NCI-H187 (cell line): ENCODE results near the gene ADGRL1.
A peak's percentile ranks its signal among the peaks of the same experiment; 100 is the strongest.

Experiments
- DNase-seq, 2 experiments: peaks; one replicate each; lab custom pipeline; 2025; lab: John Stamatoyannopoulos, UW

Gene ADGRL1

DNA sequence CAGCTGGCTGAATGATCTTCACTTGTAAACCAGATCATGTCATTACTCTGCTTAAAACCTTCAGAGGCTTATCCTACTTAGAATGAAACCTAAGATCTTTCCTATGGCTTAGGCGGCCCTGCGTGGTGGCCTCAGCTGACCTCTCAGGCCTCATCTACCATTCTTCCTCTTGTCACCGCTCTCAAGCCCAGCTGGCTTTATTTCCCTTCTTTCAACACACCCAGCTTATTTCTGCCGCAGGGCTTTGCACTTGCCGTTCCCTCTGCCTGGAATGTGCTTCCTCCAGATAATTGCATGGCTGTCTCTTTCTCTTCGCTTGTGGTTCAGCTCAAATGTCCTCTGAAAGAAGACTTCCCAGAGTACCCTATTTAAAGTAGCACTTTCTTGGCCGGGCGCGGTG lies 66.0 kb downstream of the ADGRL1 start:
- DNase-seq = no peak

- DNase-seq = no peak
These were observed 67.2 kb downstream of the ADGRL1 start for GRCh38 chr19:14138576-14139265.

- peak; percentile 89 to 96 for DNase-seq
These were observed 69.3 kb downstream of the ADGRL1 start, which contains the start of gene ASF1B for GRCh38 chr19:14136509-14137281. Gene ASF1B, minus strand, starts transcription at chr19:14136589. Its CDS starts 133 bp downstream, at chr19:14136456.

DNA sequence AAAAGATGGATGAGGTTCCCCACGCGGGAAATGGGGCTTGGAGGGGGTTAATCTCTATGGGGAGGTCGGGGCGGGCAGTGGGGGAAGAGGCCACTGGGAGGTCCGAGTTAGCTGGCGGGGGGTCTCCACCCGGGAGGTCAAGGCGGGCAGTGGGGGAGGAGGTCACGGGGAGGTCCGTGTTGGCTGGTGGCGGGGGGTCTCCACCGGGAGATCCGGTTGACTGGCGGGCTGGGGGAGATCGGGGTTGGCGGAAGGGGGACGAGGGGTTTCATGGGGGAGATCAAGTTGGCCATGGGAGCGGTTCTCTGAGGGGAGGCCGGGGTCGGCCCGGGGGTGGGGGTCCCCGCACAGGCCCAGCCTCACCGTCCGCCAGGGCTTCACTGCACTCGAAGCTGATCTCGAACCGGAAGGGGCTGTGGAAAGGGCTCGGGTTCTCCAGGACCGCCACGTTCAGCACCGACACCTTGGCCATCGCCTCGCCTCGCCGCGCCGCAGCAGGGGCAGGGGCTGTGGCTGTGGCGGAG lies 69.9 kb downstream of the ADGRL1 start:
- DNase-seq = no peak

DNA sequence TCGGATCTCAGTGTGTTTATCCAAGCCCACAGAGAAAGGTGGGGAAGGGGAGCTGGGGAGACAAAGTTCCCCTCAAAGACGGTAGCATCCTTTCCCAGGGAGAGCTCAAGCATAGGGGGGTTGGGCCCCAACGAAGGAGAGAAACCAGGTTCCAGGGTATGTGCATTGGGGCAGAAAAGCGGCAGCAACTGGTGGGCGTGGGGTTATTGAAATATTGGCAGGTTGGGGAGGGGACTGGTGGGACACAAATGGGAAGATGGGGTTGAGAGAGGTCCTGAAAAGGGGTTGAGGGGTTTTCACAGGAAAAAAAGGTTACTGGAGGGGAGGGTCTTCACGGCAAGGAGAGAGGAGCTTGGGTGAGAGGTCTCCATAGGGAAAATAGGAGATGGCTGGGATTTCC lies 70.6 kb downstream of the ADGRL1 start:
- no peak for DNase-seq

DNA sequence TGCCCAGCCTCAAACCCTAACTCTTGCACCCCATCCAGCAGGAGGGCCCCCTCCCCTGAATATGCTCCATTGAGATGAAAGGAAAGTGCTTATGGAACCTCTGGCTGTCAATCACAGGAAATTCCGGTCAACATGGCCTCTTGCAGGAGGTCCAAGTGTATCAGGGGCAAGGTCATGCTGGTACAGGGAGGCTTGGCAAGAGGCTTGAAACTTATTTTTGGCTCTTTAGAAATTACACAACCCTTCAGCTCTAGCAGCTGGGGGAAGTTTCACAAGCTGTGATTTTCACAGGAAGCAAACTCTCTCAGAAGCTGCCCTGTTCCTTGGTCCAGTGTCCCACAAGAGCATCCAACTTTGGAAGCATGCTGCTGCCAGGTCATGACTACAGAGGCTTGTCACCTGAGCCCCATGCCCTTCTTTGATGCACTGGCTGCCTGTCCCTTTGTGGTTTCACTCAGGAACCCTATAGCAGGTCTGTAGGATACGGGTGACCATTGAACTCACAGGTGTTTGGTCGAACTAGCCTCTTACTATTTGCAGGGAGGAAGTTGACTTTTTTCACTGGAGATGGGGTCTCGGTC lies 78.0 kb downstream of the ADGRL1 start:
- no peak for DNase-seq

DNA sequence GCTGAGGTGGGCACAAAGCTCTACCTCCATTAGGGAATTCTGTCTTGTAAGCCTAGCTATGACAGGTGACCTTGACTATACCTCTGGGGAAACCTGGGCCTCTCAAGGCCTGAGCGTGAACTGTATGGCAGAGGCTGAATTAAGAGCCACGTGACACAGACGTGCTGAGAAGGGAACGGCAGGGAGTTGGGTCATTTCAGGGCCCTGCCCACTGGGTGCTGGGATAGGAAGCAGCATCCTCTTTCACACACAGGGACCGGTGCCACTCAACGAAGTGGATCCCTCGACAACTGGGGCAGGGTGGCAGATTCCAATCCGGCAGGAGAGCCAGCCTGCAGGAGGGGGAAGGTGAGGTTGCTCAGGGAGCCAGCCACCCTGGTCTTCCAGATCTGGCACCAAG lies 78.8 kb downstream of the ADGRL1 start:
- no peak for DNase-seq

DNA sequence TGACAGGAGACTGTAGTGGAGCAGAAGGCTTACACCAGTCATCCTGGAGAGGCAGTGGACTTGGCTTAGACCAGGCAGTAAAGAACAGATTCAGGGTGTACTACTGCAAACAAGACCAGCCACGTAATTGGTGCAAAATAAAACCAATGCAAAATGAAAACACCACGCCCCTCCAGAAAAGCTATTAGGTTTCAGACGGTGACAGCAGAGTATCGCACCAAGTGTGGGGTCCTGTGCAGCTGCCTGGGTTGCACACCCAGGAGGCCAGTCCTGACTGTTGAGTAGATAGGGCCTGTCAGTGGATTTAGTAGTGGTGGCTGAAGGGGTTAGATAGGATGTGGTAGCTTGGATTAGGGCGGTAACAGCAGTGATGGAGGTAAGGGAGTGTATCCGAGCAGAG lies 83.0 kb downstream of the ADGRL1 start:
- no peak for DNase-seq

DNA sequence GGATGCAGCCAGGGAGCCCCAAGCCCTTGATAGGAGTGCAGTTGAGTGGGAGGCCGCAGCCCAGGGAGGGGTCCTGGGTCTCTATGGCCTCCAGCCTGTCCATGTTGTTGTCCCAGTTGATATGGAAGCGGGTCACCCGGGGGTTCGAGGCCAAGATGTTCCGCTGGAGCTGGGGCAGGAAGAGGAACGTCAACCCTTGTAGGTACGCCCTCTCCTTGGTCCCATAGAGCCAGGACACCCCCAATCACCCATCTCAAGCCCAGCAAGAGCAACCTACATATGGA lies 85.5 kb downstream of the ADGRL1 start:
- DNase-seq = no peak

GRCh38 chr19:14119644-14120496 lies 86.1 kb downstream of the ADGRL1 start:
- DNase-seq = no peak

- DNase-seq = no peak
These were observed 86.8 kb downstream of the ADGRL1 start for GRCh38 chr19:14119146-14119545.

GRCh38 chr19:14118165-14119051 lies 87.6 kb downstream of the ADGRL1 start:
- DNase-seq = peak in 1 of 2 experiments; percentile 3

- DNase-seq = peak; percentile 75 to 91
These were observed 88.3 kb downstream of the ADGRL1 start, which contains the start of gene PRKACA for GRCh38 chr19:14117668-14118164. Gene PRKACA, minus strand, starts transcription at chr19:14117762. Its CDS starts 215 bp downstream, at chr19:14117547.

DNA sequence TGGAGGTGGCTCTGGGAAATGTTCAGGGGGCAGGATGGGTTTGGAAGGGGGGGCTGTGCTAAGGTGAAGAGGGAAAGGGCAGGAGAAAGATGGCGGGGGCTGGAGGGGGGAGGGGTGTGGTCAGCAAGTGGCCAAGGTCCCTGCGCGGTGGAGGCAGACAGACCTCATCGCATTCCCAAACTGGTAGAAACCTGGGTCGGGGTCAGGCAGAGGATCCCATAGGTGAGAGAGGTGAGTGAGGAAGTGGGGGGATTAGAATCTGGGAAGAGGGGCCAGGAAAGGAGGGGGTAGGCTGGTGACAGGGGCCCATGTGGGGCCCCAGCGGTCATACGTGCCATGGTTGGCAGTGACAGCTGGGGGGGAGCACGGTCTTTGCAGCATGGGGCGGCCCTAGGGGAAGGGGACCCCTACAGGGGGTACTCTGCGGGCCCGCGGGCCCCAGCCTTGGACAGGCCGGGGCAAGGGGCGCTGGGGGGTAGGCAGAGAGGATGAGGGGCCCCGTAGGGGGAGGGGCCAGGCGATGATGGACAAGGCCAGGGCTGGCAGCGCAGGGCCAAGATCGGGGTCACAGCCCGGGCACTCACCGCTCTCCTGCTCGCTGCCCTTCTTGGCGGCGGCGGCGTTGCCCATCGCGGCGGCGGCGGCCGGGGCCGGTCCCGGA lies 88.9 kb downstream of the ADGRL1 start:
- DNase-seq = no peak

DNA sequence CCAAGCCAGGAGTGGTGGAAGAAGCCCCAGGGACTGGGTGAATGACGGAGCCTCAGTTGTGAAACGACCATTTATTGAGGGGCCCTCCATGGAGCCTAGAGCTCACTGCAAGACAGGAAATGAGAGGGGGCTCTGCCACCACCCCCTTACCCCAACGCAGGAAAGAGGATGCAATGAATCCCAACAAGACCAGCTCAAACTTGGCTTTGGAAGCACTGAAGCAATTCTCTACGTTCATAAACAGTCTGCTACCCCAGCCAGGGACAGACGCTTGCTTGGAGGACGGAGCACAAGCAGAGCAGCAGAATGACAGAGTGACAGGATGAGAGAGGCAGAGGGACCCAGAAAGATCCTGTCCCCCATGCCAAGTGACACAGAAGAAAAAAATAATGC lies 89.4 kb downstream of the ADGRL1 start:
- no peak for DNase-seq

GRCh38 chr19:14115756-14116155 lies 90.2 kb downstream of the ADGRL1 start:
- DNase-seq = no peak

- DNase-seq = no peak
These were observed 91.1 kb downstream of the ADGRL1 start for GRCh38 chr19:14114854-14115253.

DNA sequence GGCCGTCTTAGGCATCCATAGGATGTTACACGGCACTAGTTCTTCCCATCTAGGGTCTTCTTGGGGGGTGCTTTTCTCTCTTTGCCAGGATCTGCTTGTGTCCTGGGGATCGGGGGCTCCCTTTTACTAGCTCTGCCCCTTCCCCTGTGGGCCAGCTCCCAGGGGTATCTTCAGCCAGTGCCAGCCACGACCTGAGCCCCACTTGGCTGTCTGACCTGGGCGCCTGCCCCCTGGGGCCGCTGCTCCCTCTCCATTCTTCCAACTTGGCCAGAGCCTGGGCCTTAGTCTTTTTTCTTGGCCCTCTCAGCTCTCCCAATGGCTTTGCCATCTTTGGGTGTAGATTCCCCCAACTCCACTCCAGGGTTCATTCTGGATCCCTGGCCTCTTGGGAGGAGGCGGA lies 91.5 kb downstream of the ADGRL1 start:
- DNase-seq = no peak

DNA sequence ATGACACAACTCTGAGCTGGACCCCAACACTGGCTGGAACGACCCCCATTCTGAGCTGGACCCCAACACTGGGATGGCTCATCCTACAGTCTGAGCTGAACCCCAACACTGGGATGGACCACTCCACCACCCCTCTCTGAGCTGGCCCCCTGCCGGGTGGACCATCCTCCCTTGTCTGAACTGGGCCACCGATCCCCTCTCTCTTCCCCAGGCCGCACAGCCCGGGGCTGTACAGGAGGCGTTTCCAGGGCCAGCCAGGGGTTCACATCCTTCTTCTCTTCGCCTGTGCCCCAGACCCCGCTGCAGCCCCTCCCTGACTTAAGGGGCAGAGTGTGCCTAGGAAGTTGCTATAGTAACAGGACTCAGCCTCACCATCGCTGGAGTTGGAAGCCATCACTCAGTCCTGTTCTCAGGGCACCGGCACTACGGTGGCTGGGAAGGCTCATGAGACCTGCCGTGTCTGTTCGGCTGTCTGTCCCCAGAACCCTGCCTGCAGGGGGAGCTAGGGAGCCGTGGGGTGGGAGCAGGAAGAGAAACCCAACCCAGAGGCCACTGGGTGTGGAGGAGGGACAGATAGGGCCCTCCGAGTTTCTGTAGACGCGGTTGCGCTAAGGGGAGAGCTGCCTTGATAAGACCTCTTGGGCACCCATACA lies 92.1 kb downstream of the ADGRL1 start:
- DNase-seq = no peak
